Retinal pigment epithelial cell (primary cell): Measurements from ENCODE around the gene CWF19L1.
"Not testable (repeated sequence)": the region's sequence is repeated elsewhere in the genome, so short reads cannot be mapped to it uniquely, and the experiment has no call there.

Experiments used
- DNase-seq: peaks from one replicate; pipeline ENCODE4 v3.0.0-alpha.2; 2010; ENCODE audit warnings: low read depth
- H3K4me3 ChIP-seq: 2 replicates; pipeline ENCODE4 v1.5.1; 2011; ENCODE audit warnings: mild to moderate bottlenecking, low read length, control low read depth, moderate library complexity
- CTCF ChIP-seq: conservative IDR thresholded peaks from 2 replicates; pipeline ENCODE4 v1.5.1; 2011; ENCODE audit warnings: low read depth, low read length, control low read depth, inconsistent platforms

The CWF19L1 gene

GRCh38 chr10:100297242-100297641 lies 29.8 kb upstream of the CWF19L1 start:
- no peak for DNase-seq
- TF ChIP-seq CTCF, result no peak
- H3K4me3 ChIP-seq, result no peak overlapping the region

- TF ChIP-seq CTCF, result no peak
- no peak overlapping the region for H3K4me3 ChIP-seq
- DNase-seq, result no peak
These were observed 25.6 kb upstream of the CWF19L1 start for GRCh38 chr10:100293066-100293465.

GRCh38 chr10:100292300-100292699 lies 24.9 kb upstream of the CWF19L1 start:
- H3K4me3 ChIP-seq, DNase-seq: not testable (repeated sequence)

- H3K4me3 ChIP-seq, result no peak overlapping the region
- DNase-seq, result no peak
- TF ChIP-seq CTCF, result no peak
These were observed 23.9 kb upstream of the CWF19L1 start for GRCh38 chr10:100291356-100291755.

- no peak for DNase-seq
- no peak for TF ChIP-seq CTCF
- H3K4me3 ChIP-seq, result no peak overlapping the region
These were observed 22.2 kb upstream of the CWF19L1 start for GRCh38 chr10:100289641-100290040.

- H3K4me3 ChIP-seq, result no peak overlapping the region
- DNase-seq, result no peak
- no peak for TF ChIP-seq CTCF
These were observed 20.8 kb upstream of the CWF19L1 start for GRCh38 chr10:100288196-100288595.

- no peak overlapping the region for H3K4me3 ChIP-seq
- no peak for DNase-seq
- TF ChIP-seq CTCF, result no peak
These were observed 20.3 kb upstream of the CWF19L1 start for GRCh38 chr10:100287756-100288155.
